GM04503 (cell line): Measurements from ENCODE around the gene MAPKBP1.

ENCODE experiments used
- DNase-seq: peaks from one replicate; pipeline ENCODE4 v3.0.0-alpha.2; 2012; ENCODE audit warnings: low read depth

Gene MAPKBP1

GRCh38 chr15:41850482-41851166, 76.3 kb downstream of the MAPKBP1 start:
- DNase-seq = no peak

- DNase-seq = no peak
These were observed 76.9 kb downstream of the MAPKBP1 start for GRCh38 chr15:41851167-41851523.

- DNase-seq = no peak
These were observed 77.6 kb downstream of the MAPKBP1 start for GRCh38 chr15:41851755-41852370.

- DNase-seq = no peak
These were observed 78.7 kb downstream of the MAPKBP1 start for GRCh38 chr15:41852736-41853590.

GRCh38 chr15:41853831-41854230, 79.5 kb downstream of the MAPKBP1 start:
- DNase-seq = no peak

GRCh38 chr15:41854443-41854842, 80.2 kb downstream of the MAPKBP1 start:
- DNase-seq = no peak

- no peak for DNase-seq
These were observed 81.1 kb downstream of the MAPKBP1 start for GRCh38 chr15:41855261-41855961.

GRCh38 chr15:41856262-41856661, 82.0 kb downstream of the MAPKBP1 start:
- DNase-seq = no peak

GRCh38 chr15:41856716-41857115, 82.4 kb downstream of the MAPKBP1 start:
- no peak for DNase-seq

GRCh38 chr15:41857316-41857715, 83.0 kb downstream of the MAPKBP1 start:
- no peak for DNase-seq

GRCh38 chr15:41858756-41859155, 84.5 kb downstream of the MAPKBP1 start:
- DNase-seq = no peak

- no peak for DNase-seq
These were observed 86.0 kb downstream of the MAPKBP1 start for GRCh38 chr15:41860049-41860828.

- no peak for DNase-seq
These were observed 87.6 kb downstream of the MAPKBP1 start for GRCh38 chr15:41861736-41862356.

- no peak for DNase-seq
These were observed 88.3 kb downstream of the MAPKBP1 start for GRCh38 chr15:41862515-41863116.

GRCh38 chr15:41865490-41866055, 91.3 kb downstream of the MAPKBP1 start:
- no peak for DNase-seq

GRCh38 chr15:41866263-41866703, 92.0 kb downstream of the MAPKBP1 start:
- no peak for DNase-seq

- DNase-seq = no peak
These were observed 92.7 kb downstream of the MAPKBP1 start for GRCh38 chr15:41866872-41867579.

GRCh38 chr15:41868321-41868720, 94.0 kb downstream of the MAPKBP1 start:
- no peak for DNase-seq
